Ascending aorta (tissue), 2 donors: ENCODE results near the gene OTX2. TPM values are rescaled to one million over a fixed set of nuclear protein-coding genes. Genes with fewer than 3 reads are reported as not detected.

Experiments
- DNase-seq, 2 donors: peaks; one replicate each; pipeline ENCODE4 v3.0.0-alpha.2; 2019; ENCODE audit warnings: low spot score in 2 of 2
- H3K27ac ChIP-seq, 2 donors: fragments of 200-600 bp; sonication (generic); one replicate each; pipeline ENCODE4 v1.5.1; 2016 to 2017; ENCODE audit warnings: mild to moderate bottlenecking in 1 of 2
- H3K27me3 ChIP-seq: fragments of 200-600 bp; sonication (generic); one replicate; pipeline ENCODE4 v1.5.1; 2017
- H3K36me3 ChIP-seq, 2 donors: fragments of 200-600 bp; sonication (generic); one replicate each; pipeline ENCODE4 v1.5.1; 2016
- H3K4me1 ChIP-seq, 2 donors: fragments of 200-600 bp; sonication (generic); one replicate each; pipeline ENCODE4 v1.5.1; 2016 to 2017; ENCODE audit warnings: mild to moderate bottlenecking in 1 of 2
- H3K4me3 ChIP-seq, 2 donors: fragments of 200-600 bp; sonication (generic); one replicate each; pipeline ENCODE4 v1.5.1; 2016 to 2017; ENCODE audit warnings: mild to moderate bottlenecking in 1 of 2
- H3K9me3 ChIP-seq, 2 donors: fragments of 200-600 bp; sonication (generic); one replicate each; pipeline ENCODE4 v1.5.1; 2016
- intact Hi-C: fragments of 100-400 bp; cut with DNase I; formaldehyde crosslinking; loops from one replicate; pipeline ENCODE4 v1.15.1; 2023
- total RNA-seq: library from RNA; depleted of rRNA; stranded (reverse); fragments of >200 nt; gene quantifications from one replicate; pipeline ENCODE4 v1.1.0, GENCODE V29; 2016
- TF ChIP-seq, protein P1 (sequence below), 3 experiments: fragments of 200-600 bp in 2 of 3; fragments of 450-650 bp in 1 of 3; sonication (generic) in 2 of 3; IDR thresholded peaks; one replicate each; pipeline ENCODE4 v1.5.1; 2016 to 2019; ENCODE audit warnings: antibody characterized with exemption in 3 of 3, mild to moderate bottlenecking in 1 of 3, moderate library complexity in 1 of 3

The OTX2 gene
- total RNA-seq: not detected

DNA sequence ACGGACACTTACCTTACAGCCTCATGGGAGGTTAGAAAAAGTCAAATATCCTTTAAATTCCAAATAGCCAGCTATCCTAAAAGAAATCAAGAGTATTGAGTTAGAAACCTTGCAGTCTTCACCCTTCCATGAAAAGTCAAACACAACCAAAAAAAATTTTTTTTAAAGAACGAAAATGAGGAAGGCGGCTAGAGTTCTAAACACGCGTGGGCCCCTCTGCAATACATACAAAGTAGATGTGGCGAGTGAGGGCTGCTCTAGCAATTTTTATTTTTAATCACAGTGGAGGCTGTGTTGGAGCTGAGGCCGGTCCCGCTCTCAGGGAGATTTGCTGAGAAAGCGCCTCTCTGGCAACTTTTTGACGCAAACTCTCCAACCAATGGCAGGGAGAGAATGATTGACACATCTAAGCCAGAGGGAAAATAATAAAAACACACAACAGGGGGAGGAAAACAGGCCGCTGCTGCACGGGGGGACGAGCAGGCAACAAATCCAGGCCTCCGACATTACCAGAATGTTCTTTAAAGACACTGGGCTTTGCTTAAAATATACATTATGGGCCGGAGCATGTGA, at the start of gene OTX2:
OTX2 (minus strand) TSS at position 333 of the 573 bp plus-strand sequence. CDS start 5,023 bp downstream, outside the sequence.
- Histone ChIP-seq H3K4me1 (peaks cover 4 to 6% of the 10 kb centered on the region in 2 donors), H3K27me3 (peaks cover 33% of the 10 kb centered on the region), H3K27ac (no peak within 1 kb of the TSS), H3K4me3 (peak within 1 kb of the TSS in 1 of 2 donors; percentile 32), H3K9me3 (no peaks in the 10 kb centered on the region), H3K36me3 (no peaks in the 10 kb centered on the region)
- intact Hi-C loops: no loop called here
- no peak for DNase-seq
- TF ChIP-seq, protein P1, sequence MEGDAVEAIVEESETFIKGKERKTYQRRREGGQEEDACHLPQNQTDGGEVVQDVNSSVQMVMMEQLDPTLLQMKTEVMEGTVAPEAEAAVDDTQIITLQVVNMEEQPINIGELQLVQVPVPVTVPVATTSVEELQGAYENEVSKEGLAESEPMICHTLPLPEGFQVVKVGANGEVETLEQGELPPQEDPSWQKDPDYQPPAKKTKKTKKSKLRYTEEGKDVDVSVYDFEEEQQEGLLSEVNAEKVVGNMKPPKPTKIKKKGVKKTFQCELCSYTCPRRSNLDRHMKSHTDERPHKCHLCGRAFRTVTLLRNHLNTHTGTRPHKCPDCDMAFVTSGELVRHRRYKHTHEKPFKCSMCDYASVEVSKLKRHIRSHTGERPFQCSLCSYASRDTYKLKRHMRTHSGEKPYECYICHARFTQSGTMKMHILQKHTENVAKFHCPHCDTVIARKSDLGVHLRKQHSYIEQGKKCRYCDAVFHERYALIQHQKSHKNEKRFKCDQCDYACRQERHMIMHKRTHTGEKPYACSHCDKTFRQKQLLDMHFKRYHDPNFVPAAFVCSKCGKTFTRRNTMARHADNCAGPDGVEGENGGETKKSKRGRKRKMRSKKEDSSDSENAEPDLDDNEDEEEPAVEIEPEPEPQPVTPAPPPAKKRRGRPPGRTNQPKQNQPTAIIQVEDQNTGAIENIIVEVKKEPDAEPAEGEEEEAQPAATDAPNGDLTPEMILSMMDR (IDR thresholded peaks at IDR 0.05): no peak

DNA sequence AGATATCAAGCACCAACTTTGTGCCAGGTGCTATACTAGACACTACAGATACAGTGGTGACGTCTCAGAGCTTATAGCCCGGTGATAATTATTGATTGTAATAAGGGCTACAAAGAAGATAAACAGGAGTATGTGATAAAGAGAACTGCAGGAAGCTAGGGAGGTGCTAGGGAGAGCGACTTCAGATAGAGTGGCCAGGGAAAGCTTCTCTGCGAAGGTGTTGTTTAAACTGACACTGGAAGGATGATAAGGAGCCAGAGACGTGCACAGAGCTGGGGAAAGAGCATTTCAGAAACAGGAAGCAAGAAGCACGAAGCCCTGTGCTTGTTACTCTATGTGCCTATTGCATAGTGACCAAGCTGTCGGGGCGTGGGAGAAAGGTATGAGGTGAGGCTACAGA, 48.1 kb upstream of the OTX2 start:
- H3K4me1 ChIP-seq: no peaks in the 10 kb centered on the region
- TF ChIP-seq, protein P1 (IDR thresholded peaks at IDR 0.05): no peak
- intact Hi-C loops: no loop called here

DNA sequence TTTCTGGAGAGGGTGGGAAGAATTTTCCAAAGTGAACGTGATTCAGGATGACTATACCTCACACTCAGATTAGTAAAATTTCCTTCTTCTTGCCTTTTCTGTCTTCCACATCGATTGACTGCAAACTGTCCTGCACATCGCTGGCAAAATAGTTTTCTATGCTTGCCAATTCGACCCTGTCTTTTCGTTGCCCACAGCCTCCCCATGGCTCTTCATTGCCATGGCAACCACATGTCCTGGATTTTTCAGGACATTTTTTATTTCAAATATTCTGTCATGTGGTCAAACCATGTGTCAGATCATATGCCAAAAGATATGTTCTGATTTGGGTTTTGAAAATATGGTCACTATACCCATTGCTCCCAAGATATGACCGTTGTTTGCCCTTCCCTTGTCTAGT, 46.9 kb upstream of the OTX2 start:
- no peaks in the 10 kb centered on the region for H3K36me3 ChIP-seq
- no peaks in the 10 kb centered on the region for H3K9me3 ChIP-seq
- H3K27me3 ChIP-seq: no peaks in the 10 kb centered on the region
- TF ChIP-seq, protein P1 (IDR thresholded peaks at IDR 0.05): no peak
- intact Hi-C loops: no loop called here
- no peak overlapping the region for H3K27ac ChIP-seq
- no peaks in the 10 kb centered on the region for H3K4me1 ChIP-seq
- no peak for DNase-seq
- H3K4me3 ChIP-seq: no peak overlapping the region

More for the DNA sequence above, 48.1 kb upstream of the OTX2 start:
- Histone ChIP-seq H3K4me3 (no peak overlapping the region), H3K27ac (no peak overlapping the region), H3K27me3 (no peaks in the 10 kb centered on the region), H3K36me3 (no peaks in the 10 kb centered on the region), H3K9me3 (no peaks in the 10 kb centered on the region)
- DNase-seq: no peak

DNA sequence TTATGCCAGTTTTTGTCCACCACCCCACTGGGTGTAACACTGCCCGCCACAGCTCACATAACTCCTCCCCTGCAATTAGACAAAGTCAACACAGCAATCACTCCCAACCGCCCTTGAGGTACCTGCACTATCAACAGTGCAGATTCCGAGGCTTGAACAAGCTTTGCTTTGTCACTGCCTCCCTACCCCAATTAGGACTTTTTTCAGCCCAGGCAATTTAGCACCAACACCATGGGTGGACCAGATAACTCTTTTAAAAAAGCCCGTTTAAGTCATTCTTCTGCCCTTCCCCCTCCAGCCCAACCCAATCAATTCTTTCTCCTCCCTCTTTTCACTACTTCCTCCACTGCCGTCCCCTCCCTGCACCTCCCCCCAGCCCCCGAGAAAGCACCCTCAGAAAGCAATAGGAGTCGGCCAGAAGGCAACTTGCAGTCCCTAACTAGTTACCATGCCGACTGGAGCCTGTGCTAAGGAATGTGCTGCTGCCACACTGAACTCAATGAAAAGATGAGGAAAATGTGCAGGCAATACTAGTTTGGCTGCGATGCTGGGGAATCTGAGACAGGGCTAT, 45.7 kb upstream of the OTX2 start:
- Histone ChIP-seq H3K4me1 (no peaks in the 10 kb centered on the region), H3K27ac (no peak overlapping the region), H3K27me3 (no peaks in the 10 kb centered on the region), H3K4me3 (no peak overlapping the region), H3K9me3 (no peaks in the 10 kb centered on the region), H3K36me3 (no peaks in the 10 kb centered on the region)
- TF ChIP-seq, protein P1 (IDR thresholded peaks at IDR 0.05): no peak
- intact Hi-C loops: no loop called here
- no peak for DNase-seq

DNA sequence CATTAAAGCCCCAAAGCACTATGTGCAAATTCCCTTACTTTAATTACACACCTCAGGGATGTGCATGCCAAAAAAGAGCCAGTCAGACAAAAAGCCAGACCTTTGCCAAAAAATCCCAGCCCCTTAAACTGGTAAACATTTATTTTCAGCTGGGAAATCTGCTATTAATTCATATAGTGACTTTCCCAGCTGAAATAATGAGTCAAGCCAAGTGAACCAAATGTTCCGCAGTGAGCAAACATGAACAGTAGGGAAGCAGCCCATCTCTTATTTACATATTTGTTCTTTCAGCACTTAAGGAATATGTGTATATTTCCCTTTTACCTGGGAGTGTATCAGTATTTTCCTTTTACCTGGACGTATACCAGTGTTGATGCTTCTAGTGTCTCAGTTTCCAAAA, 44.0 kb upstream of the OTX2 start:
- Histone ChIP-seq H3K27me3 (no peaks in the 10 kb centered on the region), H3K4me3 (no peak overlapping the region), H3K36me3 (no peaks in the 10 kb centered on the region), H3K4me1 (no peaks in the 10 kb centered on the region), H3K9me3 (no peaks in the 10 kb centered on the region), H3K27ac (no peak overlapping the region)
- intact Hi-C loops: no loop called here
- no peak for DNase-seq
- TF ChIP-seq, protein P1 (IDR thresholded peaks at IDR 0.05): no peak
